Ovary (tissue), 3 donors: Measurements from ENCODE around the gene TM7SF2.

ENCODE experiments used
- CTCF ChIP-seq, 3 donors: fragments of 450-650 bp in 2 of 3; fragments of 200-600 bp in 1 of 3; IDR thresholded peaks; one replicate each; pipeline versions ENCODE4 v1.5.1 to v1.8.0; 2016 to 2022; ENCODE audit warnings: antibody characterized with exemption in 3 of 3, mild to moderate bottlenecking in 1 of 3
- EP300 ChIP-seq: sonication (generic); formaldehyde crosslinking; IDR thresholded peaks from one replicate; pipeline ENCODE4 v1.6.1; 2017; ENCODE audit warnings: antibody characterized with exemption
- POLR2A ChIP-seq: fragments of 450-650 bp; IDR thresholded peaks from one replicate; pipeline ENCODE4 v1.6.1; 2017; ENCODE audit warnings: antibody characterized with exemption, mild to moderate bottlenecking, moderate library complexity
- donor health status: DM: no; HTN: no; CAD: no.

GRCh38 chr11:65156256-65156655 lies 44.6 kb downstream of the TM7SF2 start:
- no peak for TF ChIP-seq CTCF (IDR thresholded peaks at IDR 0.05)
- no peak for TF ChIP-seq POLR2A
- TF ChIP-seq EP300: no peak
